Memory B cell (primary cell): ENCODE results near the gene FGF12.

Source experiments
- ATAC-seq: fragments of 150-1000 bp; cut with Tn5 transposase; 2 replicates; pipeline ENCODE4 v1.10.0; 2021; ENCODE audit warnings: low read depth, mild to moderate bottlenecking, moderate library complexity
- DNase-seq, 2 donors: peaks; one replicate each; pipeline ENCODE4 v3.0.0; 2022; ENCODE audit warnings: low spot score in 2 of 2
- H3K27ac Mint-ChIP-seq: one replicate; pipeline ENCODE4 v1.8.0; 2022; ENCODE audit warnings: mild to moderate bottlenecking, moderate library complexity, mixed read lengths
- H3K27me3 Mint-ChIP-seq: one replicate; pipeline ENCODE4 v1.8.0; 2022; ENCODE audit warnings: mixed read lengths
- H3K36me3 Mint-ChIP-seq: one replicate; pipeline ENCODE4 v1.8.0; 2022; ENCODE audit warnings: mild to moderate bottlenecking, mixed read lengths
- H3K4me1 Mint-ChIP-seq: one replicate; pipeline ENCODE4 v1.8.0; 2022; ENCODE audit warnings: mixed read lengths
- H3K4me3 Mint-ChIP-seq: one replicate; pipeline ENCODE4 v1.8.0; 2022; ENCODE audit warnings: mild to moderate bottlenecking, moderate library complexity, mixed read lengths
- H3K9me3 Mint-ChIP-seq: one replicate; pipeline ENCODE4 v1.8.0; 2022; ENCODE audit warnings: mixed read lengths

Gene FGF12

DNA sequence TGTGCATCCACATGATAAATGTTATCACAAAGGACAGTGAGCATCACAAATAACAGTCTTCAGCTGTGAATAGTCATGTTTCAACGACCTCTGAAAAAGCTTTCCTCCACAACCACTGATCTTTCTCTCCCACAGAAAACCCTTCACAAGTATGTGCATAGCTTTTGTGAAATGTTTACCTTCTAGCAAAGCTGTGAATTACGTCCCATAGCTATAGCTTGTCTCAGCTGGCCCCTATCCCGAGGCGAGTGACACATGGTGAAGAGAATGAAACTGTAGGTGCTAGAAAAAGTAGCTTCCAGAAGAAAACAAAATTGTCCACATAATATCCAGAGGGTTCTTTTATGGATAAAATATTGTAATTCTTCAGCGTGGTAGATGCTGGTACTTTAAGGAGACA, 182.0 kb downstream of the FGF12 start:
- H3K4me1 Mint-ChIP-seq = no peaks in the 10 kb centered on the region
- peaks cover 6% of the 10 kb centered on the region for H3K9me3 Mint-ChIP-seq
- ATAC-seq = no peak
- peaks cover 19% of the 10 kb centered on the region for H3K27me3 Mint-ChIP-seq
- peaks cover 4% of the 10 kb centered on the region for H3K36me3 Mint-ChIP-seq
- no peak overlapping the region for H3K4me3 Mint-ChIP-seq
- DNase-seq = no peak
- H3K27ac Mint-ChIP-seq = no peak overlapping the region

DNA sequence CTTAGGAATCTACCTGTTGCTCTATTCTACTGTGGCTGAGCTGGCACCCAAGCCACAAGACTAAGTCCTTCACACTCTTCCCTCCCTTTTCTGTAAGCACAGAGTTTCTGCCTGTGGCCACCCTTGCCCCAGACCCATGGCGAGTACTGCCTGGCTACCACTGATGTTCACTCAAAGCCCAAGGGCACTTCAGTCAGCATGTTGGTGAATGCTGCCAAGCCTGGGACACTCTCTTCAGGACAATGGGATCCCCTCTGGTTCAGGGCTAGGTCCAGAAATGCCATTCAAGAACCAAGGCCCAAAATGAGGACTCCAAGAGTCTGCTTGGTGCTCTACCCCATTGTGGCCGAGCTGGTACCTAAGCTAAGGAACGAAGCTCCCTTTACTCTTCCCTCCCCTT, 184.2 kb downstream of the FGF12 start:
- Mint-ChIP-seq H3K27ac (no peak overlapping the region), H3K4me3 (no peak overlapping the region), H3K27me3 (peaks cover 21% of the 10 kb centered on the region), H3K36me3 (peaks cover 4% of the 10 kb centered on the region), H3K9me3 (peaks cover 6% of the 10 kb centered on the region), H3K4me1 (no peaks in the 10 kb centered on the region)
- no peak for ATAC-seq
- no peak for DNase-seq

DNA sequence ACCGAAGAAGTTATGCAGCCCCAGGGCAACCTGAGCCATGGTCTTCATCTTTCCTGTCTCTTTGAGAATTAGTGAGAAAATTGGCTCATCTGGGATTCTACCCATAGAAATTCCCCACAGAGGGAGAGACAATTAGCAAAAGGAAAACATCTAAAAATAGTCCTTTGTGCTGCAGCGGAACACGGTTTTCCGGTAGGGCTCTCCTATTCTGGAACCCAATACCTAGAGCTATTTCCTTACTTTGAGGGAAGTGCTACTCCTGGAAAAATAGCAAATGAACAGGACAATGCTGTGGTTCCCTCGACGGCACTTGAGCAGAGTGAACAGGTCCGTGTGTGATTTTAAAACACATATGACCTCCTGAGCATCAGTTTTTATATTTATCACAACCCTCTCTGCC, 210.5 kb downstream of the FGF12 start:
- Mint-ChIP-seq H3K27ac (no peak overlapping the region), H3K36me3 (no peaks in the 10 kb centered on the region), H3K9me3 (no peaks in the 10 kb centered on the region), H3K4me3 (no peak overlapping the region), H3K27me3 (peaks cover 17% of the 10 kb centered on the region), H3K4me1 (peaks cover 4% of the 10 kb centered on the region)
- DNase-seq (no peak), ATAC-seq (no peak)

DNA sequence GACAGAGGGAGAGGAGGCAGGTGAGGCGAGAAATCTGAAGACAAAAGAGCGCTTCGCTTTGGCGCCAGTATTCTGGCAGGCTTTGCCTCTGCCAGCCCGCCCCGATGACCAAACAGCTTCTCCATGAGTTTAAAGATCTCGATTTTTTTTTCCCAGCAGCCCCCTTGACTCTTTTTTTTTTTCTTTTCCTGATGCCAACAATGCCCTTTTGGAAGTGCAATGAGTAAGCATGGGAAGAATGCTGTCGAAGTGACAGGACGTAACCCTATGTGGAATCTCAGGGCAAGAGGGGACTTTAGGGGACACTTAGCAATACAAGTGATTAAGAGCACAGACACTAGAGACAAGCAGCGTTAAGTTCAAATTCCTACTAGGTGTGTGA, 211.7 kb downstream of the FGF12 start:
- Mint-ChIP-seq H3K27ac (no peak overlapping the region), H3K27me3 (peaks cover 19% of the 10 kb centered on the region), H3K4me3 (peak overlapping the region; percentile 75), H3K4me1 (peaks cover 4% of the 10 kb centered on the region), H3K9me3 (no peaks in the 10 kb centered on the region), H3K36me3 (no peaks in the 10 kb centered on the region)
- DNase-seq (no peak), ATAC-seq (no peak)

- ATAC-seq = peak; percentile 58
Measured at GRCh38 chr3:192514754-192515663, 212.3 kb downstream of the FGF12 start.

DNA sequence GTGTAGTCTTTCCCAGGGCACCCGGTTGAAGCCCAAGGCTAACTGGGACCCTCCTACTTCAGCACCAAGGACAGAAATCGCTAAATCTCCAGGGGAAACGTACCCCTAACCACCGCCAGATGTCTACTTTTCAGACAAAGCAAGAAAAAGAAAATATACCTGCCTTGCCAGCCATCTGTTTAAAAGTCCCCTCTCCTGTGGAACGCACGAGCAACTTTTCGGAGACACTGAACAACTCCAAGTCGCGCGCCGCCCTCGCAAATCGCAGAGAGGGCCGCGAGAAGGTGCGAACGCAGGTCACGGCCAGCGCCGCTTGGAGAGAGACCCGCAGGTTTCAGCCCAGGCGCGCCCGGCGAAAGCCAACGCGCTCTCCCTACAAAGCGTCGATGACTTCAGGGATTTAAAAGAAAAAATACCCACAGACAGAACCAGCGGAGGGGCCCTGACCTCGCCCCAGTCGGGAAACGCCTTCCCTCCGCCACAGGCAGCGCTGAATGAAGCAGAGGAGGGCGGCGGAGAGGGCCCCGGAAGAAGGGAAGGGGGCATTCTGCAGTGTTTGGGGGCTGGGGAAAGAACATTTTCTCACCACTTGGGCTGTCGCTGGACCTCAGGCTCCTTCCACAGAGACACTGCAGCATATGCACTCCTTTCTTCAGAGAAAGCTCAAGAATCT, 213.1 kb downstream of the FGF12 start:
- H3K27ac Mint-ChIP-seq = no peak overlapping the region
- ATAC-seq = no peak
- H3K27me3 Mint-ChIP-seq = peaks cover 23% of the 10 kb centered on the region
- peak overlapping the region; percentile 75 for H3K4me3 Mint-ChIP-seq
- H3K4me1 Mint-ChIP-seq = peaks cover 4% of the 10 kb centered on the region
- no peaks in the 10 kb centered on the region for H3K9me3 Mint-ChIP-seq
- DNase-seq = no peak
- H3K36me3 Mint-ChIP-seq = no peaks in the 10 kb centered on the region

More at GRCh38 chr3:192514754-192515663, 212.3 kb downstream of the FGF12 start:
- no peaks in the 10 kb centered on the region for H3K36me3 Mint-ChIP-seq
- H3K4me1 Mint-ChIP-seq = peaks cover 4% of the 10 kb centered on the region
- H3K4me3 Mint-ChIP-seq = peak overlapping the region; percentile 75
- peaks cover 22% of the 10 kb centered on the region for H3K27me3 Mint-ChIP-seq
- H3K9me3 Mint-ChIP-seq = no peaks in the 10 kb centered on the region
- no peak overlapping the region for H3K27ac Mint-ChIP-seq
- DNase-seq = peak; percentile 2 to 16

GRCh38 chr3:192505731-192506130, 221.6 kb downstream of the FGF12 start:
- Mint-ChIP-seq H3K27ac (no peak overlapping the region), H3K36me3 (no peaks in the 10 kb centered on the region), H3K27me3 (peaks cover 28% of the 10 kb centered on the region), H3K4me1 (no peaks in the 10 kb centered on the region), H3K4me3 (no peak overlapping the region), H3K9me3 (peaks cover 2% of the 10 kb centered on the region)
- ATAC-seq (no peak), DNase-seq (no peak)

DNA sequence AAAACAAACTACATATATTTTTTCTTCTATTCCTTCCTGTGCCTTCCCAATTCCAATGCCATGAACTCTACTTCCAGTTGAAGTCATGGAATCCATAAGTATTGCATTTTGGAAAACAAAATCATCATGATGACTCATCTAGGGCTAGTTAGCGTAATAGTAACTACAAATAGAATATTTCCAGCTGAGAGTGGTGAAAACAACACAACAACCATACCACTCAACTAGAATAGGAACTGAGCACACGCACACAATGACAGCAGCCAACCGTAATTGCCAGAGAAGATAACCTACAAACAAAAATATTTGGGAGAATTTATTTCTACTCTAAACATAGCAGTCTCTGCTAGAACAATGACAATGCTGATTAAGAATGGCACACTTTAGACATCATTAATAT, 225.9 kb downstream of the FGF12 start:
- ATAC-seq = no peak
- no peak for DNase-seq
- Mint-ChIP-seq H3K4me1 (no peaks in the 10 kb centered on the region), H3K4me3 (no peak overlapping the region), H3K36me3 (no peaks in the 10 kb centered on the region), H3K27ac (no peak overlapping the region), H3K9me3 (peaks cover 2% of the 10 kb centered on the region), H3K27me3 (peaks cover 12% of the 10 kb centered on the region)

- DNase-seq (no peak), ATAC-seq (no peak)
- H3K9me3 Mint-ChIP-seq = no peaks in the 10 kb centered on the region
- H3K36me3 Mint-ChIP-seq = no peaks in the 10 kb centered on the region
- H3K27ac Mint-ChIP-seq = no peak overlapping the region
- peaks cover 10% of the 10 kb centered on the region for H3K4me1 Mint-ChIP-seq
- peaks cover 2% of the 10 kb centered on the region for H3K27me3 Mint-ChIP-seq
- no peak overlapping the region for H3K4me3 Mint-ChIP-seq
Measured at GRCh38 chr3:192496905-192497587, 230.3 kb downstream of the FGF12 start.

DNA sequence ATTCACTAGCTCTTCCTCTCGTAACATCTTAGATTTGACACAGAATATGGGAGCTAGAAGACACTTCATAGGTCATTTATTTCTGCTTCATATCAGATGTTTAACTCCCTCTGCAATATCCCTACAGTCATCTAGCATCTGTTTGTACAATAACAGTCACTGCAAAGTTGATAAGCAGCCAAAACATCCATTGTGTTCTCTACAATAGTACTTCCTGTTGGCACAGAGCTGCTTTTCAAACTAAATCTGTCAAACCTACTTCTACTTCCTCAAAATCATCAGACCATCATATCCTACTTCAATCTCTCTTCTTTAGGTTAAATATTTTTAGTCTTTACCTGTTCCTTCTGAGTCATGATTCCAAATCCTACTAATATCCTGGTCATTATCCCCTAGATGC, 233.2 kb downstream of the FGF12 start:
- Mint-ChIP-seq H3K4me3 (peak overlapping the region; percentile 69), H3K9me3 (no peaks in the 10 kb centered on the region), H3K36me3 (no peaks in the 10 kb centered on the region), H3K27ac (peak overlapping the region; percentile 60), H3K4me1 (peaks cover 10% of the 10 kb centered on the region), H3K27me3 (peaks cover 3% of the 10 kb centered on the region)
- peak in 1 of 2 donors; percentile 9 for DNase-seq
- peak; percentile 99 for ATAC-seq

- H3K27ac Mint-ChIP-seq = no peak overlapping the region
- no peak for DNase-seq
- H3K9me3 Mint-ChIP-seq = no peaks in the 10 kb centered on the region
- no peak overlapping the region for H3K4me3 Mint-ChIP-seq
- H3K27me3 Mint-ChIP-seq = peaks cover 6% of the 10 kb centered on the region
- H3K36me3 Mint-ChIP-seq = no peaks in the 10 kb centered on the region
- ATAC-seq = no peak
- H3K4me1 Mint-ChIP-seq = peaks cover 10% of the 10 kb centered on the region
Measured at GRCh38 chr3:192490720-192491119, 236.6 kb downstream of the FGF12 start.

DNA sequence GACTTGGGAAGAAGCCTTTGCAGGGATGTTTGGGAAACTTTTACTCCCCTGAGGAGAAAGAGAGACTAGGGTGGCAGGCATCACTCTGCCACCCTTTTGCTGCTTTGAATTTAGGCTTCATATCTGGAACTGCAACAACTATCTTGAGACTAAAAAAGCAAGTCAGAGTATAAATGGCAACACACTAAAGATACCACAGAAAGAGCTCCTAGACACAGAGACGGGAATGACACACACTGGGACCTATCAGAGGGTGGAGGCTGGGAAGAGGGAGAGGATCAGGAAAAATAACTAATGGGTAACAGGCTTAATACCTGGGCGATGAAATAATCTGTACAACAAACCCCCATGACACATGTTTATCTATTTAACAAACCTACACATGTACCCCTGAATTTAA, 237.8 kb downstream of the FGF12 start:
- Mint-ChIP-seq H3K36me3 (no peaks in the 10 kb centered on the region), H3K4me3 (no peak overlapping the region), H3K4me1 (peaks cover 9% of the 10 kb centered on the region), H3K9me3 (no peaks in the 10 kb centered on the region), H3K27me3 (peaks cover 6% of the 10 kb centered on the region), H3K27ac (no peak overlapping the region)
- DNase-seq (no peak), ATAC-seq (no peak)

DNA sequence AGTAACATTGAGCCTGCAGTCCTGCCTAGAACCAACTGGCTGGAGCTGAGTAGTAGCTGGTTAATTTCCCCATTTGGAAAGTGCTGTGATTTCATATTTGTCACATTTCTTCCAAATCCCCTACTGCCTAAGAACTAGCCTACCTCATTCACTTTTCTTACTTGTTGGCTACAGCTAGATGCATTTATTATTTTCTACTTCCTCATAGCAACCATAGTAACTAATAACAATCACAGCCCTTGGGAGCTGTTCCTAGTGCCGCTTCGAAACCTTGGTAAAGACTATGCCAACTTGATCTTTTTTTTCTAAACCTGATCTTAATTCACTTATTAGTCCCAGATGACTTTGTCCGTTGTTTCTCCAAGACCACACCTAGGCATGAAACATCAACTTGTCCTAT, 240.3 kb downstream of the FGF12 start:
- Mint-ChIP-seq H3K9me3 (no peaks in the 10 kb centered on the region), H3K27ac (no peak overlapping the region), H3K27me3 (peaks cover 8% of the 10 kb centered on the region), H3K36me3 (no peaks in the 10 kb centered on the region), H3K4me1 (peaks cover 4% of the 10 kb centered on the region), H3K4me3 (no peak overlapping the region)
- DNase-seq = no peak
- ATAC-seq = no peak

DNA sequence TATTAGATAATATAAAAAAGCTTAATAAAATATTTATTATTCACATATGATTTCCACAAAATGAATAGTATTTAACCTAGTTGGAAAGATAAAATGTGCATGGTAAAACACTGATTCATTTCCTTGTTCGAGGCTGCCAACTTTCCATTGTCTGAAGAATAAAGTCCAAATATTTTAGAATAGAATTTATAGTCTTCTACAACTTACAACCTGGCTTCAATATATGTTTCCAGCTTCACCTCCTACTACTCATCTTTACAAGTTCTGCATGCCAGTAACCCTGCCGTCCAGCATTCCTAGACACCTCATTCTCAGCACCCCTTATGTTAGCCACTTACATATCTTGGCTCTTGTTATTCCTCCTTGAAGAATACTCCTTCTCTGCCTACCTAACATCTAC, 244.5 kb downstream of the FGF12 start:
- Mint-ChIP-seq H3K27ac (no peak overlapping the region), H3K9me3 (no peaks in the 10 kb centered on the region), H3K27me3 (peaks cover 9% of the 10 kb centered on the region), H3K36me3 (no peaks in the 10 kb centered on the region), H3K4me3 (no peak overlapping the region), H3K4me1 (peaks cover 4% of the 10 kb centered on the region)
- ATAC-seq (no peak), DNase-seq (no peak)
